GM21529 (cell line): Measurements from ENCODE around the gene DOK6.
A peak's percentile ranks its signal among the peaks of the same experiment; 100 is the strongest.
"Not testable (repeated sequence)": the region's sequence is repeated elsewhere in the genome, so short reads cannot be mapped to it uniquely, and the experiment has no call there.

Experiments used
- ATAC-seq: cut with Tn5 transposase; IDR thresholded peaks from one replicate; pipeline ENCODE4 v1.9.1; 2021; ENCODE audit not compliant: unreplicated experiment

Gene DOK6

DNA sequence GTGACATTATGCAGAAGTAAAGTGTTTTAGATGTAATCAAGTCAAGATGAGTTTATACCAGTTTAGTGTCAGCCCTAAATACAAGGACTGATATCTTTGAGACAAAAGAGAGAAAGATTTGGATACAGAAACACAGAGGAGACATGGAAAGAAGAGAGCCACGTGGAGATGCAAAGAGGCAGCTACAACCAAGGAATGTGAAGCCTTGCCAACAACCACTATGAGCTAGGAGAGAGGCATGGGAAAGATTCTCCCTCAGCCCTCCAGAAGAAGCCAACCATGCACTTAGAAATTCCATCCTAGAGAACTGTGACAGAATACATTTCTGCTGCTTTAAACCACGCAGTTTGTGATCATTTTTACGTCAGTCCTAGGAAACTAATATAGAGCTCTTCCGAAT is 217.2 kb downstream of the DOK6 start:
- no peak for ATAC-seq

GRCh38 chr18:69622184-69622583 is 221.5 kb downstream of the DOK6 start:
- no peak for ATAC-seq

- ATAC-seq = no peak
These were observed 222.3 kb downstream of the DOK6 start for GRCh38 chr18:69622961-69623360.

DNA sequence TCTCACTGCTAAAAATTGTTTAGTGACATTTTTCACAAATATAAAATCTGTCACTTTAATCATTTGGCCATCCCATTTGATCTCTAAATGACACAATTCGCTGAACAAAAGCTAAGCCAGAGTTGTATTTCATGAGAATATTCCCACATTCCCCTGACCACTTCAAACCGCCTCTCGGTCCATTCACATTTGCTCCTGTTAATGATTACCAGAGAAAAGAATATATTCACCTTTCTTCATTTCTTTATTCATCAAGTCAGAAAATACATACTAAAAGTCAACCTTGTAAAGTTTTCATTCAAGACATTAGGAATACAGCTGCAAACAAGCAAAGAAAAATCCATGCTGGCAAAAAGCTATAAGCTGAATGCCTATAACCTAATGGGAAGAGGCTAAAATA is 225.5 kb downstream of the DOK6 start:
- ATAC-seq = no peak

DNA sequence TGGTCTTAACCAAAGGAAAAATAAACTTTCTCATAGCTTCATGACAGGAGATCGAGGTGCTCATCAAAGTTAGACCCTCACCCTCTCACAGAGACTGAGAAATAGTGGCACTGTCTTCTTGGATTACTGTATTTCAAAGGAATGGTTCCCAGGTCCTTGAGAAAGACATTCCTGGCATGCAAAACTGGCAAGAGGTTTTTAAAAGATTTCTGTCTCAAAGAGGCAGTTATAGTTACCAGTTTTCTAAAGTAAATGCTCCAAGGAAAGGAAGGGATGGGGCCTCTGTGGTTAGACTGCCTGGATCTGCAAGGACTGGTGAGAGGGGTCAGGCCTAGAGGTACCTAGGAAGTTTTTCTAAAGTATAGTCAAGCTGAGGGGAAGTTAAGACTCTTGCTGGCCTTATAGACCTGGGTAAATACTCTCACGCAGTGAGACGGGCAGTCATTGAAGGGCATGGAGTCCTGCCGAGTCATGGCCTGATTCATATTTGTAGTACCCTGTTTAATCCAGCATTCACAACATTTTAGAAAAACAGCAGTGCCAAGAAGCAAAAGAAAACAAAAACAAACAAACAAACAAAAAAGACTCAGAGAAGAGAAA is 226.1 kb downstream of the DOK6 start:
- ATAC-seq = no peak

GRCh38 chr18:69628774-69629359 is 228.2 kb downstream of the DOK6 start:
- no peak for ATAC-seq

DNA sequence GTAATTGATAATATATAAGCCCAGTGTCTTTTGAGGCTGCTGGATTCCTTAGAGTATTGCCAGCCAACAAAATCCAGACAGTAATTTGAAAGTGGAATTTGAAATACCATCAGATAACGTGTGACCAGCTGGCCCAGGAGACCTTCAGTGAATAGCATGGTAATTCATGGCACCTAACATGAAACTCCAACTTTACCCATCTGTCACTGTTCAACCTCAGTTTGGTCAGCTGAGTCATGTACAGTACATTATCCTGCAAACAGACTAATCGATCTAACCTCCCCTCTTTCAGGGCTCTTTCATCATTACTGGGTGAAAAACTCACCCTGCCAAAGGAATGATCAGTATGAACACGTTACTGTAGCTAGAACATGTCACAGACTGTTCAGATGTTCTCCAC is 230.6 kb downstream of the DOK6 start:
- ATAC-seq = no peak

DNA sequence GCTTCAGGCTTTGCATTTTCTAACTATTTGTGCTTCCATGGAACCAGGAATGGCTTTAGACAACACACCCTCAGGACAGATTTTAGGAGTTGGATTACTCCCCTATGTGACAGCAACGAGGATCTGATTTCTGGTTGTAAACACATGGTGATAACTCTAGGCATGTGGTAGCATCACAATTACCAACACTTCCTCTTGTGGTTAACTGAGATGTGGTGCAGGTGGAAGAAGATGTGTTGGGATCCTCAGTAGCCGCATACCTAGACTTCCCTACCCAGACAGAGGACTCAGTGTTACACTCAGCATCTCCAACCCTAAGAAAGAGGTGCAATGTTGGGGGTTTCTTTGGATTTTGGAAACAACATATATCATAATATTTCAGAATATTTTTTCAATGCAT is 234.8 kb downstream of the DOK6 start:
- no peak for ATAC-seq

DNA sequence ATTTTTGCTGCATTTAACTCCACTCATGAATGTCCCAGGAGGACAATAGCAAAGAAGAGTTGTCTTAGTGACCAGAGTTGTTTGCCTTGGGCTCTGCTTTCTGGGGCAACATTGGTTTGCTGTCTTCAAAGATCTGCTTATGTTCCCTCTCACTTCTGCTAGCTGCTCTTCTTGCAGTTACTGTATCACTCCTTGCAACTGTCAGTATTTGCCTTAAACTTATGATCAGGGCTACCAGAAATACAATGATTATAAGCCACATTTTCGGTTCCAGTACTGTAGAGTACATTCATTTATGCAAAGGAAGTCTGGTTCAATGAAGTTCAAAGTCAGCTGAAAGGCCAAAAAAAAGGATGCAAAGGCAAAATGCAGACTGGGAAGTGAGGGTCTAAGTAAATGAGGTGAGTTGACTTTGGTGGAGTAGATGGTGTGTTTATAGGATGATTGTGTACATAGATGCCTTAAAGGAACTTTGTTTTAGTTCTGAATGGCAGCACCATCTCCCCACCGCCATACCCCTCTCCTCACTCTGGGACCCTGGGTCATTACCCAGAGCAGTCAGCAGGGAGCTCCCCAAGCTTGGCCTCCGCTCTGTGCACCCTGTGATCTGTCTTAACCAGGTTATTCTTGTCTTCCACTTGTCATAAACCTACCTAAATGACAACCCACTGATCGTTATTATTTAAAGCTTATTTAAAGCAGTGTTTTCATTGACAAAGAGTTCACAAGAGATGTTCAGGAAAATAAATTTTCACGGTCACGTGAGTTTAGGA is 236.0 kb downstream of the DOK6 start:
- peak; percentile 66 for ATAC-seq

DNA sequence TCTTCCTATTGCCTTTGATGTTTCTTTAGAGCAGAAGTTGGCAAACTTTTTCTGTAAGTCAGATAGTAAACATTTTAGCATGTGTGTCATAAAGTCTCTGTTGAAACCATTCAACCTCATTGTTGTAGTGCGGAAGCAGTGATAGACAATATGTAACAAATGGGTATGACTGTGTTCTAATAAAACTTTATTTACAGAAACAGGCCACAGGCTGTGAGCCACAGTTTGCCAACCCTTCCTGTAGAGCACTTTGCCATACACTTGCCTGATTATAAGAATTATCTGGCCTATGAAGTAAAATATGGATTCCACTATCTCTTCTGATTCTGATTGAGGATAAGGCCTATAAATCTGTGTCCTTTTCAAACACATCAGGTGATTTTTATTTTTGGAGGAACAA is 237.4 kb downstream of the DOK6 start:
- ATAC-seq = no peak

- no peak for ATAC-seq
These were observed 247.0 kb downstream of the DOK6 start for GRCh38 chr18:69647702-69648101.

DNA sequence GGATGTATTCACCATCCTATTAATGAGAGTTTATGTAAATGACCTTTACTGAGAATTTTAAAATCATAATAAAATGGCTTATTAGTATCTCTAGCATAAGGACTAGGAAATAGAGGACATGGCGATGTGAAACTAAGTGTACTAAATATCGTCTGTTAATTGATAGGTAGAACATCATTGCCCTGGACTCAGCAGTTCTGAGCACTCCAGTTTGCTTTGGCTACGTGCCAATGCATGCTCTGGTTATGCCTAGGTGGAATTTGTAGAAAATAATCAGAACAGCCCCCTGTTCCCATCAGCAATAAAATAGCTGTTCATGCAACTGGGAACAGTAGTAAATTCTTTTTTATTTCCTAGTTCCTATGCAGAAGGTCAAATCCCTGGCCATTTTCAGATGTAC is 247.8 kb downstream of the DOK6 start:
- no peak for ATAC-seq

- no peak for ATAC-seq
These were observed 249.0 kb downstream of the DOK6 start for GRCh38 chr18:69649684-69650083.

GRCh38 chr18:69651243-69651642 is 250.6 kb downstream of the DOK6 start:
- no peak for ATAC-seq

- ATAC-seq = no peak
These were observed 255.1 kb downstream of the DOK6 start for GRCh38 chr18:69655816-69656215.

- ATAC-seq = no peak
These were observed 257.4 kb downstream of the DOK6 start for GRCh38 chr18:69658103-69658502.

- ATAC-seq = no peak
These were observed 258.0 kb downstream of the DOK6 start for GRCh38 chr18:69658685-69659084.

GRCh38 chr18:69659142-69659651 is 258.5 kb downstream of the DOK6 start:
- no peak for ATAC-seq

GRCh38 chr18:69662090-69662489 is 261.4 kb downstream of the DOK6 start:
- not testable (repeated sequence) for ATAC-seq

DNA sequence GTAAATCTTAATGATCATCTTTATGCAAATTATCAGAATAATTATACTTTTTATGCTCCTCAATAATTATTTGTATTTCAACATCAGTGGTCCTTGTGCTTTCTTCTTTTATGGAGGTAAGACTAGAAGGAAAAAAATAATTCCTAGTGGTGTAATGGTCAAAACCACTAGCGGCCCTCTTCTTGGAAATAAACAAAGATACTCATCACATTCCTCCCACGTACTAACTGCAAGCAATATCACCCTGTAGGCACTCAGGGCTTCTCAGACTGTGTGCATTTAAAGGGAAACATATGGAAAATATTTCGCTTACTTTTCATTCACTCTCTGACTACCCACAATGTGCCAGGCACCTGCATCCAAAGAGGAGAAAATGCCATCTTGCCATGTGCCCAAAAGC is 263.7 kb downstream of the DOK6 start:
- no peak for ATAC-seq

DNA sequence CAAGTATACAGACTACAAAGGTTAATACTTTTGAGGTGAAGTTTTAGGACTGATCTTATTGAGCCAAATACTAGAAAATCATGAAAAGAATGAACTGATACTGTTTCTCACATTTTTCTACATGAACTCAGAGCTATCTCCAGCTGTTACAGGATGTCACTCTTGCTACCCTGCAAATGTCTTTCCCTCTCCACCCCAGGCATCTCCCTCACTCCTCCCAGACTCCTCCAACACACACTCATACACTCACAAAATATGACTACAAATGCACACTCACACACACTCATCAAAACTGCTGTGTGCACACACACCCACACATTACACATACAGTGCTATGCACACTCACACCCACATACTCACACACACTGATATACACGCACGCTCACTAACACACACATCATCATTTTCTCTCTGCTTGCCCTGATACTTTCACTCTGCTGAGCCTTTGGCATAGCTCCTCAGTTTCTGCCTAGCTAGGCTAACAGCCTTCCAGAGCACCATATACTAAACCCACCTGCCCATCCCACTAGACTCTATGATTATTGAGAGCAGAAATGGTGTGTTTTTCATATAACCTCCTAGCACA is 273.7 kb downstream of the DOK6 start:
- no peak for ATAC-seq

- no peak for ATAC-seq
These were observed 274.3 kb downstream of the DOK6 start for GRCh38 chr18:69674966-69675365.
